K562 (cell line): ENCODE measurements around the gene FAM131C. TPM values are rescaled to one million over a fixed set of nuclear protein-coding genes. Genes with fewer than 3 reads are reported as not detected.
A peak's percentile ranks its signal among the peaks of the same experiment; 100 is the strongest.

Source experiments
- FOXM1 ChIP-seq, 2 experiments: fragments of 450-650 bp in 1 of 2; sonication (generic) in 1 of 2; formaldehyde crosslinking in 1 of 2; IDR thresholded peaks; 2 replicates each; pipeline versions ENCODE4 v1.6.1 to v1.9.0; 2017 to 2022; ENCODE audit warnings: low read depth in 2 of 2, mild to moderate bottlenecking in 2 of 2, missing genetic modification reagents in 1 of 2, moderate library complexity in 1 of 2
- KDM5B ChIP-seq: fragments of 200-600 bp; sonication (generic); IDR thresholded peaks from 2 replicates; pipeline ENCODE4 v1.6.1; 2012; ENCODE audit warnings: low read depth, mild to moderate bottlenecking, moderate library complexity, low read length, control low read depth, inconsistent platforms; ENCODE audit not compliant: insufficient replicate concordance
- L3MBTL2 ChIP-seq: fragments of 450-650 bp; IDR thresholded peaks from 2 replicates; pipeline ENCODE4 v1.6.1; 2016; ENCODE audit warnings: mild to moderate bottlenecking, moderate library complexity
- MAZ ChIP-seq, 2 experiments: fragments of 450-650 bp in 1 of 2; sonication (generic) in 1 of 2; formaldehyde crosslinking; IDR thresholded peaks in 1 of 2; conservative IDR thresholded peaks in 1 of 2; 2 replicates each; pipeline versions ENCODE4 v1.4.0 to v1.5.0; 2020; ENCODE audit warnings: mild to moderate bottlenecking in 1 of 2, missing genetic modification reagents in 1 of 2
- NFYB ChIP-seq: IDR thresholded peaks from 2 replicates; pipeline ENCODE4 v1.6.1; 2011; ENCODE audit warnings: mild to moderate bottlenecking, moderate library complexity; ENCODE audit not compliant: insufficient read length; ENCODE audit errors: extremely low read depth
- NONO ChIP-seq, 2 experiments: fragments of 200-400 bp in 1 of 2; fragments of 450-650 bp in 1 of 2; formaldehyde crosslinking in 1 of 2; IDR thresholded peaks; 2 replicates each; pipeline ENCODE4 v1.6.1; 2017; ENCODE audit warnings: low read depth in 2 of 2, mild to moderate bottlenecking in 2 of 2, moderate library complexity in 2 of 2, low read length in 1 of 2
- PHB ChIP-seq: fragments of 250-450 bp; sonication (Bioruptor Pico); IDR thresholded peaks from 2 replicates; pipeline ENCODE4 v1.5.0; 2021
- RBM14 ChIP-seq: fragments of 200-400 bp; formaldehyde crosslinking; IDR thresholded peaks from 2 replicates; pipeline ENCODE4 v1.6.1; 2018; ENCODE audit warnings: low read depth, mild to moderate bottlenecking, low read length, moderate library complexity, borderline replicate concordance; ENCODE audit not compliant: insufficient read depth
- SFPQ ChIP-seq: fragments of 200-400 bp; formaldehyde crosslinking; IDR thresholded peaks from 2 replicates; pipeline ENCODE4 v1.6.1; 2017; ENCODE audit warnings: mild to moderate bottlenecking, low read depth, low read length, moderate library complexity
- SP1 ChIP-seq: sonication (generic); formaldehyde crosslinking; IDR thresholded peaks from 2 replicates; pipeline ENCODE4 v1.8.1; 2022; ENCODE audit warnings: mild to moderate bottlenecking, missing genetic modification reagents
- ZNF740 ChIP-seq, 3 experiments: fragments of 200-800 bp in 1 of 3; sonication (Bioruptor generic) in 1 of 3; sonication (generic) in 1 of 3; formaldehyde crosslinking in 1 of 3; IDR thresholded peaks; 2 replicates each; pipeline versions ENCODE4 v1.6.1 to v1.8.0; 2016 to 2022; ENCODE audit warnings: mild to moderate bottlenecking in 2 of 3, missing compliant biosample characterization in 2 of 3, missing genetic modification characterization in 2 of 3, missing genetic modification reagents in 1 of 3
- polyA plus RNA-seq, 8 experiments: library from polyadenylated mRNA; depleted of rRNA in 4 of 8; stranded (reverse) in 5 of 8; unstranded in 3 of 8; fragments of >200 nt; fragmentation: Nextera tagmentation in 2 of 8; fragmentation: Illumina TruSeq in 1 of 8; extraction: Ambion mirVana in 2 of 8; extraction: Trizol in 1 of 8; gene quantifications; 2 replicates each; pipeline versions ENCODE4 v1.2.1 to v1.2.3, GENCODE V29; 2011 to 2014; ENCODE audit warnings: inconsistent platforms in 1 of 8, missing spikeins in 1 of 8
- total RNA-seq, 7 experiments: library from RNA; depleted of rRNA in 6 of 7; stranded (reverse); fragments of >200 nt in 6 of 7; fragmentation: Illumina TruSeq in 2 of 7; extraction: Trizol in 2 of 7; gene quantifications; 2 replicates each; pipeline versions ENCODE4 v1.2.1 to v1.2.3, GENCODE V29; 2011 to 2021; ENCODE audit warnings: low replicate concordance in 1 of 7

The FAM131C gene
- total and polyA plus RNA-seq, 9 of the 15 experiments (the other 6 are each of a cell fraction or from before 2014, with no cell fraction given): 0.10 to 0.29 (median 0.16) TPM; not detected in 6

- TF ChIP-seq SP1: no peak
- TF ChIP-seq NFYB: no peak
- 0 out of 2 replicates have a peak, but pooled peaks have one; percentile 40 for TF ChIP-seq RBM14
- no peak for TF ChIP-seq FOXM1 (IDR thresholded peaks at IDR 0.05; ENCODE audit: low read depth)
- peak; percentile 62; the same call in 1 of the 2 replicates for TF ChIP-seq FOXM1 (CRISPR knock-in tag; IDR thresholded peaks at IDR 0.05; ENCODE audit: low read depth)
- TF ChIP-seq MAZ (CRISPR knock-in tag; conservative IDR thresholded peaks at IDR 0.05 in 1 of 2, IDR thresholded peaks at IDR 0.05 in 1 of 2): 0 out of 4 replicates have a peak, but pooled peaks of 1 of the 2 experiments have one; percentile 4
- TF ChIP-seq NONO (IDR thresholded peaks at IDR 0.05; ENCODE audit: low read depth in 2 of 2, low read length in 1 of 2): peak in 1 of 2 experiments; percentile 82; a peak in 2 of 4 replicates
- peak; percentile 3; the same call in 1 of the 2 replicates for TF ChIP-seq ZNF740 (CRISPR knock-in tag; IDR thresholded peaks at IDR 0.05)
- no peak for TF ChIP-seq ZNF740 (tag; IDR thresholded peaks at IDR 0.05)
- peak; percentile 45 for TF ChIP-seq KDM5B
- peak; percentile 11; the same call in 1 of the 2 replicates for TF ChIP-seq L3MBTL2
- 0 out of 2 replicates have a peak, but pooled peaks have one; percentile 59 for TF ChIP-seq SFPQ
- 0 out of 2 replicates have a peak, but pooled peaks have one; percentile 82 for TF ChIP-seq PHB (CRISPR knock-in tag)
Measured at GRCh38 chr1:16072616-16073484, 601 bp downstream of the FAM131C start (continued).
